ENCODE data around the gene UBXN11. TPM values are rescaled to one million over a fixed set of nuclear protein-coding genes. Genes with fewer than 3 reads are reported as not detected.
A peak's percentile ranks its signal among the peaks of the same experiment; 100 is the strongest.

UBXN11 gene
- total and polyA plus RNA-seq, 5 donors from 2014 or later = 8.1 to 30.8 (median 11.5) TPM

- no peak for DNase-seq
- Histone ChIP-seq H3K4me1 (ENCODE audit: control insufficient read depth, insufficient read depth, low read length, poor library complexity, severe bottlenecking) (no peaks in the 10 kb centered on the region), H3K9me3 (ENCODE audit: control insufficient read depth in 2 of 2, low read length in 2 of 2) (peaks cover 0 to 2% of the 10 kb centered on the region in 2 experiments), H3K36me3 (ENCODE audit: control insufficient read depth, insufficient read depth, low read length) (peaks cover 48% of the 10 kb centered on the region), H3K27me3 (ENCODE audit: control insufficient read depth, insufficient read depth, low read length) (no peaks in the 10 kb centered on the region), H3K27ac (ENCODE audit: insufficient read depth, low read length, poor library complexity, severe bottlenecking) (no peak overlapping the region), H3K4me3 (ENCODE audit: low read depth, low read length) (no peak overlapping the region)
- H3K4me3 Mint-ChIP-seq = no peak overlapping the region
- peaks cover 69% of the 10 kb centered on the region for H3K36me3 Mint-ChIP-seq
- peaks cover 0 to 6% (median 4%) of the 10 kb centered on the region in 4 donors for H3K4me1 Mint-ChIP-seq
- no peak overlapping the region for H3K27ac Mint-ChIP-seq
- no peak for ATAC-seq (ENCODE audit: low read depth in 2 of 2)
- no peaks in the 10 kb centered on the region for H3K27me3 Mint-ChIP-seq
- H3K9me3 Mint-ChIP-seq = peaks cover 0 to 1% (median 0%) of the 10 kb centered on the region in 7 donors
These were observed 43.2 kb downstream of the UBXN11 start for GRCh38 chr1:26263212-26263611.

GRCh38 chr1:26259578-26259977, 46.9 kb downstream of the UBXN11 start:
- H3K9me3 Mint-ChIP-seq = no peaks in the 10 kb centered on the region
- peak overlapping the region in 1 of 3 donors; percentile 54 for H3K27ac Mint-ChIP-seq
- Histone ChIP-seq H3K9me3 (ENCODE audit: control insufficient read depth in 2 of 2, low read length in 2 of 2) (no peaks in the 10 kb centered on the region), H3K27ac (ENCODE audit: insufficient read depth, low read length, poor library complexity, severe bottlenecking) (no peak overlapping the region), H3K27me3 (ENCODE audit: control insufficient read depth, insufficient read depth, low read length) (no peaks in the 10 kb centered on the region), H3K4me3 (ENCODE audit: low read depth, low read length) (no peak overlapping the region), H3K36me3 (ENCODE audit: control insufficient read depth, insufficient read depth, low read length) (peaks cover 65% of the 10 kb centered on the region), H3K4me1 (ENCODE audit: control insufficient read depth, insufficient read depth, low read length, poor library complexity, severe bottlenecking) (no peaks in the 10 kb centered on the region)
- no peak for DNase-seq
- peaks cover 0 to 3% (median 0%) of the 10 kb centered on the region in 4 donors for H3K4me1 Mint-ChIP-seq
- H3K27me3 Mint-ChIP-seq = no peaks in the 10 kb centered on the region
- H3K4me3 Mint-ChIP-seq = no peak overlapping the region
- no peak for ATAC-seq (ENCODE audit: low read depth in 2 of 2)
- H3K36me3 Mint-ChIP-seq = peaks cover 63% of the 10 kb centered on the region

GRCh38 chr1:26259005-26259404, 47.4 kb downstream of the UBXN11 start:
- Histone ChIP-seq H3K36me3 (ENCODE audit: control insufficient read depth, insufficient read depth, low read length) (peaks cover 61% of the 10 kb centered on the region), H3K27me3 (ENCODE audit: control insufficient read depth, insufficient read depth, low read length) (no peaks in the 10 kb centered on the region), H3K4me3 (ENCODE audit: low read depth, low read length) (no peak overlapping the region), H3K27ac (ENCODE audit: insufficient read depth, low read length, poor library complexity, severe bottlenecking) (no peak overlapping the region), H3K4me1 (ENCODE audit: control insufficient read depth, insufficient read depth, low read length, poor library complexity, severe bottlenecking) (no peaks in the 10 kb centered on the region), H3K9me3 (ENCODE audit: control insufficient read depth in 2 of 2, low read length in 2 of 2) (no peaks in the 10 kb centered on the region)
- ATAC-seq (ENCODE audit: low read depth in 2 of 2) = no peak
- Mint-ChIP-seq H3K36me3 (peaks cover 59% of the 10 kb centered on the region), H3K27ac (no peak overlapping the region), H3K4me3 (no peak overlapping the region), H3K9me3 (no peaks in the 10 kb centered on the region), H3K4me1 (peaks cover 0 to 3% (median 0%) of the 10 kb centered on the region in 4 donors), H3K27me3 (no peaks in the 10 kb centered on the region)
- DNase-seq = no peak

- Mint-ChIP-seq H3K27me3 (no peaks in the 10 kb centered on the region), H3K36me3 (peaks cover 53% of the 10 kb centered on the region), H3K4me3 (no peak overlapping the region), H3K4me1 (peaks cover 0 to 7% (median 3%) of the 10 kb centered on the region in 4 donors), H3K9me3 (no peaks in the 10 kb centered on the region), H3K27ac (no peak overlapping the region)
- Histone ChIP-seq H3K4me3 (ENCODE audit: low read depth, low read length) (no peak overlapping the region), H3K27ac (ENCODE audit: insufficient read depth, low read length, poor library complexity, severe bottlenecking) (no peak overlapping the region), H3K27me3 (ENCODE audit: control insufficient read depth, insufficient read depth, low read length) (no peaks in the 10 kb centered on the region), H3K4me1 (ENCODE audit: control insufficient read depth, insufficient read depth, low read length, poor library complexity, severe bottlenecking) (no peaks in the 10 kb centered on the region), H3K36me3 (ENCODE audit: control insufficient read depth, insufficient read depth, low read length) (peaks cover 54% of the 10 kb centered on the region), H3K9me3 (ENCODE audit: control insufficient read depth in 2 of 2, low read length in 2 of 2) (no peaks in the 10 kb centered on the region)
- DNase-seq (no peak), ATAC-seq (ENCODE audit: low read depth in 2 of 2) (no peak)
These were observed 49.2 kb downstream of the UBXN11 start for GRCh38 chr1:26257222-26257621.

- Histone ChIP-seq H3K9me3 (ENCODE audit: control insufficient read depth in 2 of 2, low read length in 2 of 2) (no peaks in the 10 kb centered on the region), H3K27ac (ENCODE audit: insufficient read depth, low read length, poor library complexity, severe bottlenecking) (no peak overlapping the region), H3K27me3 (ENCODE audit: control insufficient read depth, insufficient read depth, low read length) (no peaks in the 10 kb centered on the region), H3K36me3 (ENCODE audit: control insufficient read depth, insufficient read depth, low read length) (peaks cover 49% of the 10 kb centered on the region), H3K4me3 (ENCODE audit: low read depth, low read length) (no peak overlapping the region), H3K4me1 (ENCODE audit: control insufficient read depth, insufficient read depth, low read length, poor library complexity, severe bottlenecking) (no peaks in the 10 kb centered on the region)
- Mint-ChIP-seq H3K27me3 (no peaks in the 10 kb centered on the region), H3K4me3 (peak overlapping the region in 1 of 4 donors; percentile 9), H3K9me3 (no peaks in the 10 kb centered on the region), H3K27ac (no peak overlapping the region), H3K4me1 (peaks cover 0 to 8% (median 4%) of the 10 kb centered on the region in 4 donors), H3K36me3 (peaks cover 45% of the 10 kb centered on the region)
- DNase-seq (no peak), ATAC-seq (ENCODE audit: low read depth in 2 of 2) (no peak)
These were observed 52.0 kb downstream of the UBXN11 start for GRCh38 chr1:26254404-26254803.

GRCh38 chr1:26252718-26253117, 53.7 kb downstream of the UBXN11 start:
- no peaks in the 10 kb centered on the region for H3K27me3 ChIP-seq (ENCODE audit: control insufficient read depth, insufficient read depth, low read length)
- no peak for ATAC-seq (ENCODE audit: low read depth in 2 of 2)
- no peak overlapping the region for H3K4me3 ChIP-seq (ENCODE audit: low read depth, low read length)
- H3K4me1 ChIP-seq (ENCODE audit: control insufficient read depth, insufficient read depth, low read length, poor library complexity, severe bottlenecking) = no peaks in the 10 kb centered on the region
- peaks cover 37% of the 10 kb centered on the region for H3K36me3 Mint-ChIP-seq
- no peaks in the 10 kb centered on the region for H3K27me3 Mint-ChIP-seq
- H3K9me3 ChIP-seq (ENCODE audit: control insufficient read depth in 2 of 2, low read length in 2 of 2) = no peaks in the 10 kb centered on the region
- peaks cover 0 to 11% (median 4%) of the 10 kb centered on the region in 4 donors for H3K4me1 Mint-ChIP-seq
- no peaks in the 10 kb centered on the region for H3K9me3 Mint-ChIP-seq
- no peak overlapping the region for H3K4me3 Mint-ChIP-seq
- H3K36me3 ChIP-seq (ENCODE audit: control insufficient read depth, insufficient read depth, low read length) = peaks cover 34% of the 10 kb centered on the region
- DNase-seq = no peak
- no peak overlapping the region for H3K27ac Mint-ChIP-seq
- H3K27ac ChIP-seq (ENCODE audit: insufficient read depth, low read length, poor library complexity, severe bottlenecking) = no peak overlapping the region

- Histone ChIP-seq H3K27ac (ENCODE audit: insufficient read depth, low read length, poor library complexity, severe bottlenecking) (no peak overlapping the region), H3K36me3 (ENCODE audit: control insufficient read depth, insufficient read depth, low read length) (peaks cover 10% of the 10 kb centered on the region), H3K9me3 (ENCODE audit: control insufficient read depth in 2 of 2, low read length in 2 of 2) (no peaks in the 10 kb centered on the region), H3K4me1 (ENCODE audit: control insufficient read depth, insufficient read depth, low read length, poor library complexity, severe bottlenecking) (peaks cover 9% of the 10 kb centered on the region), H3K27me3 (ENCODE audit: control insufficient read depth, insufficient read depth, low read length) (no peaks in the 10 kb centered on the region), H3K4me3 (ENCODE audit: low read depth, low read length) (no peak overlapping the region)
- peaks cover 22 to 36% (median 32%) of the 10 kb centered on the region in 4 donors for H3K4me1 Mint-ChIP-seq
- H3K27me3 Mint-ChIP-seq = no peaks in the 10 kb centered on the region
- ATAC-seq (ENCODE audit: low read depth in 2 of 2) (no peak), DNase-seq (no peak)
- no peak overlapping the region for H3K4me3 Mint-ChIP-seq
- H3K27ac Mint-ChIP-seq = no peak overlapping the region
- H3K36me3 Mint-ChIP-seq = peaks cover 22% of the 10 kb centered on the region
- H3K9me3 Mint-ChIP-seq = no peaks in the 10 kb centered on the region
These were observed 66.5 kb downstream of the UBXN11 start for GRCh38 chr1:26239936-26240335.

- peak overlapping the region; percentile 24 for H3K4me3 ChIP-seq (ENCODE audit: low read depth, low read length)
- H3K27ac ChIP-seq (ENCODE audit: insufficient read depth, low read length, poor library complexity, severe bottlenecking) = no peak overlapping the region
- ATAC-seq (ENCODE audit: low read depth in 2 of 2) (no peak), DNase-seq (peak in 1 of 3 donors; percentile 45)
- H3K9me3 Mint-ChIP-seq = no peaks in the 10 kb centered on the region
- H3K4me1 Mint-ChIP-seq = peaks cover 25 to 48% (median 35%) of the 10 kb centered on the region in 4 donors
- H3K4me3 Mint-ChIP-seq = peak overlapping the region; percentile 10 to 98 (median 58)
- peaks cover 5% of the 10 kb centered on the region for H3K27me3 Mint-ChIP-seq
- peaks cover 5% of the 10 kb centered on the region for H3K36me3 Mint-ChIP-seq
- peak overlapping the region in 1 of 3 donors; percentile 99 for H3K27ac Mint-ChIP-seq
- no peaks in the 10 kb centered on the region for H3K36me3 ChIP-seq (ENCODE audit: control insufficient read depth, insufficient read depth, low read length)
- no peaks in the 10 kb centered on the region for H3K27me3 ChIP-seq (ENCODE audit: control insufficient read depth, insufficient read depth, low read length)
- peaks cover 14% of the 10 kb centered on the region for H3K4me1 ChIP-seq (ENCODE audit: control insufficient read depth, insufficient read depth, low read length, poor library complexity, severe bottlenecking)
- no peaks in the 10 kb centered on the region for H3K9me3 ChIP-seq (ENCODE audit: control insufficient read depth in 2 of 2, low read length in 2 of 2)
These were observed 69.0 kb downstream of the UBXN11 start for GRCh38 chr1:26237230-26237966.
